Smooth muscle cell (in vitro differentiated cells): ENCODE measurements around the gene LTBP4. TPM values are rescaled to one million over a fixed set of nuclear protein-coding genes. Genes with fewer than 3 reads are reported as not detected.

Experiments used
- DNase-seq: peaks from one replicate; lab custom pipeline; 2025; ENCODE audit not compliant: unreplicated experiment; lab: John Stamatoyannopoulos, UW
- H2AFZ ChIP-seq: fragments of 200-600 bp; sonication (generic); 2 replicates; pipeline ENCODE4 v1.6.0; 2016; ENCODE audit warnings: antibody characterized with exemption, low read depth, mild to moderate bottlenecking
- H3F3A ChIP-seq: fragments of 200-600 bp; sonication (generic); 2 replicates; pipeline ENCODE4 v1.6.0; 2017; ENCODE audit warnings: antibody characterized with exemption, low read depth
- H3K27ac ChIP-seq: fragments of 200-600 bp; sonication (generic); 2 replicates; pipeline ENCODE4 v1.5.1; 2016; ENCODE audit warnings: low read depth, mild to moderate bottlenecking
- H3K27me3 ChIP-seq: fragments of 200-600 bp; sonication (generic); 2 replicates; pipeline ENCODE4 v1.6.1; 2016; ENCODE audit warnings: low read depth, mild to moderate bottlenecking
- H3K36me3 ChIP-seq: fragments of 200-600 bp; sonication (generic); 2 replicates; pipeline ENCODE4 v1.5.1; 2016; ENCODE audit warnings: low read depth
- H3K4me1 ChIP-seq: fragments of 200-600 bp; sonication (generic); 2 replicates; pipeline ENCODE4 v1.5.1; 2016; ENCODE audit warnings: low read depth
- H3K4me2 ChIP-seq: fragments of 200-600 bp; sonication (generic); 2 replicates; pipeline ENCODE4 v1.6.0; 2016; ENCODE audit warnings: mild to moderate bottlenecking
- H3K4me3 ChIP-seq: fragments of 200-600 bp; sonication (generic); 2 replicates; pipeline ENCODE4 v1.5.1; 2016; ENCODE audit warnings: mild to moderate bottlenecking
- H3K79me2 ChIP-seq: fragments of 200-600 bp; sonication (generic); 2 replicates; pipeline ENCODE4 v1.6.0; 2016; ENCODE audit warnings: low read depth, mild to moderate bottlenecking
- H3K9ac ChIP-seq: fragments of 200-600 bp; sonication (generic); 2 replicates; pipeline ENCODE4 v1.6.0; 2016; ENCODE audit warnings: low read depth
- H3K9me3 ChIP-seq: fragments of 200-600 bp; sonication (generic); replicated peaks from 2 replicates; pipeline ENCODE4 v1.5.1; 2016; ENCODE audit warnings: low read depth
- H4K20me1 ChIP-seq: fragments of 200-600 bp; sonication (generic); 2 replicates; pipeline ENCODE4 v1.6.0; 2016; ENCODE audit warnings: low read depth
- WGBS: methylation state at CpG from one replicate; pipeline ENCODE4 v1.1.7; 2016; ENCODE audit warnings: low lambda C conversion rate; 5-methylcytosine and 5-hydroxymethylcytosine counted together
- polyA plus RNA-seq: library from polyadenylated mRNA; unstranded; fragments of >200 nt; fragmentation: Nextera tagmentation; extraction: Ambion mirVana; gene quantifications from 2 replicates; pipeline ENCODE4 v1.2.1, GENCODE V29; 2016
- total RNA-seq: library from RNA; depleted of rRNA; stranded (reverse); fragments of >200 nt; gene quantifications from 2 replicates; pipeline ENCODE4 v1.2.3, GENCODE V29; 2014
- TF ChIP-seq, protein P1 (sequence below): fragments of 200-600 bp; sonication (generic); IDR thresholded peaks from 2 replicates; pipeline ENCODE4 v1.5.1; 2017; ENCODE audit warnings: borderline replicate concordance, mild to moderate bottlenecking, antibody characterized with exemption; ENCODE audit not compliant: insufficient read depth, poor library complexity, severe bottlenecking

LTBP4 gene
- total and polyA plus RNA-seq, 2 experiments from 2014 or later: 38.5 to 188 TPM

DNA sequence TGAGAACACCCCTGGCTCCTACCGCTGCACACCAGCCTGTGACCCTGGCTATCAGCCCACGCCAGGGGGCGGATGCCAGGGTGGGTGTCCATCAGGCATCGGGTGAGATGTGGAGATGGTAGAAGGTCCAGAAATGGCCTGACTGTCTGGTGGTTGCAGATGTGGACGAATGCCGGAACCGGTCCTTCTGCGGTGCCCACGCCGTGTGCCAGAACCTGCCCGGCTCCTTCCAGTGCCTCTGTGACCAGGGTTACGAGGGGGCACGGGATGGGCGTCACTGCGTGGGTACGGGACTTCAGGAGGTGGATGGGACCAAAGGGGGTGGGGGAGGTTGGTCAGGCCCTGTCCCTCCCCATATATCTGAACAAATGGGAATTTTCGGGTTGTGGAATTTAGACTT lies 15.8 kb downstream of the LTBP4 start:
- no peaks in the 10 kb centered on the region for H3K79me2 ChIP-seq
- H3K27me3 ChIP-seq: no peaks in the 10 kb centered on the region
- no peak overlapping the region for H2AFZ ChIP-seq
- H3K4me1 ChIP-seq: no peaks in the 10 kb centered on the region
- DNase-seq: no peak
- no peak overlapping the region for H3K27ac ChIP-seq
- no peak overlapping the region for H3K4me2 ChIP-seq
- TF ChIP-seq, protein P1, sequence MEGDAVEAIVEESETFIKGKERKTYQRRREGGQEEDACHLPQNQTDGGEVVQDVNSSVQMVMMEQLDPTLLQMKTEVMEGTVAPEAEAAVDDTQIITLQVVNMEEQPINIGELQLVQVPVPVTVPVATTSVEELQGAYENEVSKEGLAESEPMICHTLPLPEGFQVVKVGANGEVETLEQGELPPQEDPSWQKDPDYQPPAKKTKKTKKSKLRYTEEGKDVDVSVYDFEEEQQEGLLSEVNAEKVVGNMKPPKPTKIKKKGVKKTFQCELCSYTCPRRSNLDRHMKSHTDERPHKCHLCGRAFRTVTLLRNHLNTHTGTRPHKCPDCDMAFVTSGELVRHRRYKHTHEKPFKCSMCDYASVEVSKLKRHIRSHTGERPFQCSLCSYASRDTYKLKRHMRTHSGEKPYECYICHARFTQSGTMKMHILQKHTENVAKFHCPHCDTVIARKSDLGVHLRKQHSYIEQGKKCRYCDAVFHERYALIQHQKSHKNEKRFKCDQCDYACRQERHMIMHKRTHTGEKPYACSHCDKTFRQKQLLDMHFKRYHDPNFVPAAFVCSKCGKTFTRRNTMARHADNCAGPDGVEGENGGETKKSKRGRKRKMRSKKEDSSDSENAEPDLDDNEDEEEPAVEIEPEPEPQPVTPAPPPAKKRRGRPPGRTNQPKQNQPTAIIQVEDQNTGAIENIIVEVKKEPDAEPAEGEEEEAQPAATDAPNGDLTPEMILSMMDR: no peak
- no peak overlapping the region for H3K9ac ChIP-seq
- WGBS: 96% methylated on average over 17 of the region's 17 CpGs
- no peak overlapping the region for H3K4me3 ChIP-seq
- no peaks in the 10 kb centered on the region for H3K36me3 ChIP-seq
- no peaks in the 10 kb centered on the region for H3F3A ChIP-seq
- peaks cover 51% of the 10 kb centered on the region for H4K20me1 ChIP-seq
- no peaks in the 10 kb centered on the region for H3K9me3 ChIP-seq

DNA sequence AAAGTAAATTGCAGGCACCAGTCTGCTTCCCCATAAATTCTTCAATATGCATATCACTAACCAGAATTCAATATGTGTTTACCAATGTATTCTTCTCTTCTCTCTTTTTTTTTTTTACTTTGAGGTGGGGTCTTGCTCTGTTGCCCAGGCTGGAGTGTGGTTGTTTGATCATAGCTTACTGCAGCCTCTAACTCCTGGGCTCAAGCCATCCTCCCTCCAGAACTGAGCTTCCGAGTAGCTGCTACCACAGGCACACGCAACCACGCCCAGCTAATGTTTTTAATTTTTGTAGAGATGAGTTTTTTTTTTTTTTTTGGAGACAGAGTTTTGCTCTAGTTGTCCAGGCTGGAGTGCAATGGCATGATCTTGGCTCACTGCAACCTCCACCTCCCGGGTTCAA lies 16.8 kb downstream of the LTBP4 start:
- DNase-seq: no peak
- TF ChIP-seq, protein P1: no peak
- H4K20me1 ChIP-seq: peaks cover 60% of the 10 kb centered on the region
- no peak overlapping the region for H2AFZ ChIP-seq
- H3K9me3 ChIP-seq: no peaks in the 10 kb centered on the region
- H3K27ac ChIP-seq: no peak overlapping the region
- H3K36me3 ChIP-seq: no peaks in the 10 kb centered on the region
- no peak overlapping the region for H3K4me2 ChIP-seq
- H3K4me1 ChIP-seq: peaks cover under 1% of the 10 kb centered on the region
- no peak overlapping the region for H3K9ac ChIP-seq
- 97% methylated on average over 4 of the region's 4 CpGs for WGBS
- H3K4me3 ChIP-seq: no peak overlapping the region
- H3K79me2 ChIP-seq: no peaks in the 10 kb centered on the region
- no peaks in the 10 kb centered on the region for H3K27me3 ChIP-seq
- no peaks in the 10 kb centered on the region for H3F3A ChIP-seq

DNA sequence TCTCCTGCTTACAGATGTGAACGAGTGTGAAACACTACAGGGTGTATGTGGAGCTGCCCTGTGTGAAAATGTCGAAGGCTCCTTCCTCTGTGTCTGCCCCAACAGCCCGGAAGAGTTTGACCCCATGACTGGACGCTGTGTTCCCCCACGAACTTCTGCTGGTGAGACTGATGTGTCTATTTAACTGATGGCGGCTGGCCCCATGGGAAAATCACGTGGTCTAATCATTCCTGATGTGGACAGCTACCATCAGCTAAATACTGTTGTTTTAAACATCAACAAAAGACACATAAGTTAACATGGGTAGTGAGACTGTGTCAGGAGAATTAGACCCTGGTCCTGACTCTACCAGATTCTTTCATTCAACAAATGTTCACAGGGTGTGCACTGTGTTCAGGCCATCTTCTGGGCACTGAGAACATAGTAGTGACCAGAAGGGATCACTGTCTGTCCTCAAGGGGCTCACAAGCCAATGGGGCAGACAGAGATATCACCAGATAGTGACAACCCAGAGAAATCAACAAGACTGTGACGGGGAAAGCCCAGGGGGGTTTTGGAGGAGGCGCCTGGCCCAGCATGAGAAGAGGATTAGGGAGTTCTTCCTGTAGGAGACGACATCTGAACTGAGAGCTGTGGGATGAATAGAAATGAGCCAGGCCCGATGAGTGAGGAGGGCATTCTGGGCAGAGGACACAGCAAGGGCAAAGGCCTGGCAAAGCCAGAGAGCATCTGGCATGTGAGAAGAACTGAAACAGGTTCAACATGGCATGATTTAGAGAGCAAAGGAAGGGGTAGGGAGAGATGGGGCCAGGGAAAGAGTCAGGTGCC lies 18.4 kb downstream of the LTBP4 start:
- 84% methylated on average over 11 of the region's 11 CpGs for WGBS
- H3K79me2 ChIP-seq: no peaks in the 10 kb centered on the region

More for the DNA sequence above, 18.4 kb downstream of the LTBP4 start:
- Histone ChIP-seq H3K4me1 (peaks cover 9% of the 10 kb centered on the region), H3K27me3 (no peaks in the 10 kb centered on the region), H3K4me2 (no peak overlapping the region), H3K27ac (no peak overlapping the region), H3K9me3 (no peaks in the 10 kb centered on the region), H4K20me1 (peaks cover 69% of the 10 kb centered on the region), H2AFZ (no peak overlapping the region), H3K9ac (no peak overlapping the region), H3K4me3 (no peak overlapping the region), H3F3A (no peaks in the 10 kb centered on the region), H3K36me3 (no peaks in the 10 kb centered on the region)
- TF ChIP-seq, protein P1: no peak
- DNase-seq: no peak
